Stimulated activated naive B cell treated with anti-CD40 and anti-IgM and Interleukin-4, amounts not matched to agents 10 μg/mL and 1 μg/mL and 100 μg/mL, for 72 hours (primary cell): ENCODE results near the gene SENP1.

ENCODE experiments used
- ATAC-seq, 2 donors: fragments of 150-1000 bp; cut with Tn5 transposase; replicated peaks; 2 replicates each; pipeline ENCODE4 v1.10.0; 2021; ENCODE audit warnings: moderate library complexity in 1 of 2
- DNase-seq: peaks from one replicate; pipeline ENCODE4 v3.0.0; 2021
- H3K27ac Mint-ChIP-seq: one replicate; pipeline ENCODE4 v1.8.0; 2022; ENCODE audit warnings: mild to moderate bottlenecking, mixed read lengths
- H3K27me3 Mint-ChIP-seq, 2 donors: one replicate each; pipeline ENCODE4 v1.8.0; 2022; ENCODE audit warnings: mixed read lengths in 2 of 2
- H3K36me3 Mint-ChIP-seq, 2 donors: one replicate each; pipeline ENCODE4 v1.8.0; 2022; ENCODE audit warnings: mixed read lengths in 2 of 2, mild to moderate bottlenecking in 1 of 2
- H3K4me1 Mint-ChIP-seq, 2 donors: one replicate each; pipeline ENCODE4 v1.8.0; 2022; ENCODE audit warnings: mixed read lengths in 2 of 2, mild to moderate bottlenecking in 1 of 2
- H3K4me3 Mint-ChIP-seq, 2 donors: one replicate each; pipeline ENCODE4 v1.8.0; 2022; ENCODE audit warnings: mild to moderate bottlenecking in 2 of 2, mixed read lengths in 2 of 2, moderate library complexity in 1 of 2
- H3K9me3 Mint-ChIP-seq, 2 donors: one replicate each; pipeline ENCODE4 v1.8.0; 2022; ENCODE audit warnings: mixed read lengths in 2 of 2, mild to moderate bottlenecking in 1 of 2

Gene SENP1

GRCh38 chr12:48029491-48030172 lies 76.2 kb downstream of the SENP1 start:
- Mint-ChIP-seq H3K4me1 (peaks cover 10 to 18% of the 10 kb centered on the region in 2 donors), H3K9me3 (no peaks in the 10 kb centered on the region), H3K27ac (no peak overlapping the region), H3K4me3 (no peak overlapping the region), H3K27me3 (peaks cover 8 to 23% of the 10 kb centered on the region in 2 donors), H3K36me3 (peaks cover 0 to 2% of the 10 kb centered on the region in 2 donors)
- DNase-seq (no peak), ATAC-seq (no peak)

- Mint-ChIP-seq H3K27ac (no peak overlapping the region), H3K4me1 (peaks cover 10 to 18% of the 10 kb centered on the region in 2 donors), H3K36me3 (no peaks in the 10 kb centered on the region), H3K9me3 (no peaks in the 10 kb centered on the region), H3K4me3 (no peak overlapping the region), H3K27me3 (peaks cover 9 to 25% of the 10 kb centered on the region in 2 donors)
- DNase-seq (no peak), ATAC-seq (no peak)
Measured at GRCh38 chr12:48028541-48029431, 77.1 kb downstream of the SENP1 start.

- H3K4me1 Mint-ChIP-seq, result peaks cover 10 to 18% of the 10 kb centered on the region in 2 donors
- no peak for ATAC-seq
- H3K27ac Mint-ChIP-seq, result no peak overlapping the region
- peaks cover 14 to 35% of the 10 kb centered on the region in 2 donors for H3K27me3 Mint-ChIP-seq
- H3K4me3 Mint-ChIP-seq, result no peak overlapping the region
- H3K9me3 Mint-ChIP-seq, result no peaks in the 10 kb centered on the region
- H3K36me3 Mint-ChIP-seq, result no peaks in the 10 kb centered on the region
- DNase-seq, result no peak
Measured at GRCh38 chr12:48027183-48028002, 78.5 kb downstream of the SENP1 start.

- peaks cover 23 to 47% of the 10 kb centered on the region in 2 donors for H3K27me3 Mint-ChIP-seq
- DNase-seq (no peak), ATAC-seq (no peak)
- no peaks in the 10 kb centered on the region for H3K9me3 Mint-ChIP-seq
- H3K4me1 Mint-ChIP-seq, result peaks cover 10 to 18% of the 10 kb centered on the region in 2 donors
- no peak overlapping the region for H3K27ac Mint-ChIP-seq
- H3K4me3 Mint-ChIP-seq, result no peak overlapping the region
- no peaks in the 10 kb centered on the region for H3K36me3 Mint-ChIP-seq
Measured at GRCh38 chr12:48026060-48026827, 79.6 kb downstream of the SENP1 start.

GRCh38 chr12:48025281-48025680 lies 80.6 kb downstream of the SENP1 start:
- no peaks in the 10 kb centered on the region for H3K36me3 Mint-ChIP-seq
- H3K27ac Mint-ChIP-seq, result no peak overlapping the region

GRCh38 chr12:48024735-48025134 lies 81.1 kb downstream of the SENP1 start:
- Mint-ChIP-seq H3K36me3 (no peaks in the 10 kb centered on the region), H3K9me3 (no peaks in the 10 kb centered on the region), H3K4me1 (peaks cover 10 to 18% of the 10 kb centered on the region in 2 donors), H3K27me3 (peaks cover 23 to 50% of the 10 kb centered on the region in 2 donors), H3K27ac (no peak overlapping the region), H3K4me3 (no peak overlapping the region)
- ATAC-seq (no peak), DNase-seq (no peak)

More at GRCh38 chr12:48025281-48025680, 80.6 kb downstream of the SENP1 start:
- DNase-seq (no peak), ATAC-seq (no peak)
- Mint-ChIP-seq H3K4me3 (no peak overlapping the region), H3K27me3 (peaks cover 23 to 50% of the 10 kb centered on the region in 2 donors), H3K4me1 (peaks cover 10 to 18% of the 10 kb centered on the region in 2 donors), H3K9me3 (no peaks in the 10 kb centered on the region)

- no peak for DNase-seq
- H3K4me1 Mint-ChIP-seq, result peaks cover 5 to 10% of the 10 kb centered on the region in 2 donors
- peaks cover 29 to 48% of the 10 kb centered on the region in 2 donors for H3K27me3 Mint-ChIP-seq
- ATAC-seq, result no peak
- H3K4me3 Mint-ChIP-seq, result no peak overlapping the region
- H3K9me3 Mint-ChIP-seq, result no peaks in the 10 kb centered on the region
- no peaks in the 10 kb centered on the region for H3K36me3 Mint-ChIP-seq
- H3K27ac Mint-ChIP-seq, result no peak overlapping the region
Measured at GRCh38 chr12:48023386-48023785, 82.5 kb downstream of the SENP1 start.

- Mint-ChIP-seq H3K27ac (no peak overlapping the region), H3K27me3 (peaks cover 32 to 50% of the 10 kb centered on the region in 2 donors)
- no peak for ATAC-seq
Measured at GRCh38 chr12:48022676-48023385, 83.0 kb downstream of the SENP1 start.

GRCh38 chr12:48022180-48022521 lies 83.7 kb downstream of the SENP1 start:
- no peak overlapping the region for H3K4me3 Mint-ChIP-seq
- ATAC-seq, result no peak
- H3K36me3 Mint-ChIP-seq, result no peaks in the 10 kb centered on the region
- H3K4me1 Mint-ChIP-seq, result no peaks in the 10 kb centered on the region
- no peak for DNase-seq
- H3K27me3 Mint-ChIP-seq, result peaks cover 32 to 52% of the 10 kb centered on the region in 2 donors
- H3K9me3 Mint-ChIP-seq, result no peaks in the 10 kb centered on the region
- no peak overlapping the region for H3K27ac Mint-ChIP-seq

More at GRCh38 chr12:48022676-48023385, 83.0 kb downstream of the SENP1 start:
- Mint-ChIP-seq H3K9me3 (no peaks in the 10 kb centered on the region), H3K36me3 (no peaks in the 10 kb centered on the region), H3K4me3 (no peak overlapping the region), H3K4me1 (peaks cover 3 to 4% of the 10 kb centered on the region in 2 donors)
- DNase-seq, result no peak

GRCh38 chr12:48021485-48022179 lies 84.2 kb downstream of the SENP1 start:
- no peak for ATAC-seq
- Mint-ChIP-seq H3K4me3 (no peak overlapping the region), H3K4me1 (no peaks in the 10 kb centered on the region), H3K27me3 (peaks cover 32 to 57% of the 10 kb centered on the region in 2 donors), H3K36me3 (no peaks in the 10 kb centered on the region), H3K27ac (no peak overlapping the region), H3K9me3 (no peaks in the 10 kb centered on the region)
- no peak for DNase-seq

- Mint-ChIP-seq H3K36me3 (no peaks in the 10 kb centered on the region), H3K27ac (no peak overlapping the region), H3K27me3 (peaks cover 33 to 50% of the 10 kb centered on the region in 2 donors), H3K4me3 (no peak overlapping the region), H3K4me1 (no peaks in the 10 kb centered on the region), H3K9me3 (no peaks in the 10 kb centered on the region)
- DNase-seq, result no peak
- no peak for ATAC-seq
Measured at GRCh38 chr12:48019639-48020265, 86.1 kb downstream of the SENP1 start.

- H3K27ac Mint-ChIP-seq, result no peak overlapping the region
- H3K9me3 Mint-ChIP-seq, result no peaks in the 10 kb centered on the region
- H3K36me3 Mint-ChIP-seq, result no peaks in the 10 kb centered on the region
- peaks cover 31 to 53% of the 10 kb centered on the region in 2 donors for H3K27me3 Mint-ChIP-seq
- no peak overlapping the region for H3K4me3 Mint-ChIP-seq
- DNase-seq (no peak), ATAC-seq (no peak)
- no peaks in the 10 kb centered on the region for H3K4me1 Mint-ChIP-seq
Measured at GRCh38 chr12:48018618-48018995, 87.3 kb downstream of the SENP1 start.
